Stimulated activated CD4-positive, alpha-beta T cell treated with anti-CD3 and anti-CD28 coated beads, Interleukin-12 subunit alpha, Interleukin-12 subunit beta, amount 100 ng/mL, for 48 hours (primary cell): ENCODE data around the gene VAT1L.
A peak's percentile ranks its signal among the peaks of the same experiment; 100 is the strongest.

ENCODE experiments used
- DNase-seq, 3 donors: peaks; one replicate each; pipeline ENCODE4 v3.0.0-alpha.2; 2020; ENCODE audit warnings: low read depth in 2 of 3, low spot score in 1 of 3

VAT1L gene

DNA sequence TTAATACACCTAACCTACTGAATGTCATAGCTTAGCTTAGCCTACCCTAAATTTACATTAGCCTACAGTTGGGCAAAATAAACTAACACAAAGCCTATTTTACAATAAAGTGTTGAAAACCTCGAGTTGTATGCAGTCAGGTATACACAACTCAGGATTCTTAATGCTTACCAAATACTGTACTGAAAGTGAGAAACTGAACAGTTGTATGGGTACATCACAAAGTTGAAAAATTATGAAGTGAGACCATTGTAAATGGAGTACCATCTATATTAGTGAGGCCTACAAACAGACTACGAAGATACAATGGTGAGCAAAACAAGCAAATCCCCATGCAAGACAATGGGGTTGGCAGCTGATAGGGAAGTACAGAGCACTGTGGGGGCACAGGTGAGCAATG is 79.7 kb downstream of the VAT1L start:
- no peak for DNase-seq

DNA sequence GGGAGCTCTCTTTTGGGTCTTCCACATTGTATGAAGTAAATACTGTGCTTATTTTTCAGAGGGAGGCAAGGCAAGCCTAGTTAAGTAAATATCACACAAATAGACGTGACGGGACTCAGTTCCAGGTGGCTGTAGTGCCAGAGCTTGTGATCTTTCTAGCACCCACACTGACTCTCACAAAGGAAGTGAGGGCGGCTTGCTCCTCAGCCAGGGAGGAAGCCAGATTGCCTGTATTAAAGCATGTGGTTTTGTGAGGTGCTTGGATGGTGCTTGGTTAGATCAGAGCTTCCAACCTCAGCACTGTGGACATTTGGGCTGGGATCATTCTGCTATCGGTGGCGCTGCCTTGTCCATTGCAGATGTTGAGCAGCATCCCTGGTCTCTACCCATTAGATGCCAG is 80.1 kb downstream of the VAT1L start:
- DNase-seq = peak in 2 of 3 donors; percentile 1 to 2

DNA sequence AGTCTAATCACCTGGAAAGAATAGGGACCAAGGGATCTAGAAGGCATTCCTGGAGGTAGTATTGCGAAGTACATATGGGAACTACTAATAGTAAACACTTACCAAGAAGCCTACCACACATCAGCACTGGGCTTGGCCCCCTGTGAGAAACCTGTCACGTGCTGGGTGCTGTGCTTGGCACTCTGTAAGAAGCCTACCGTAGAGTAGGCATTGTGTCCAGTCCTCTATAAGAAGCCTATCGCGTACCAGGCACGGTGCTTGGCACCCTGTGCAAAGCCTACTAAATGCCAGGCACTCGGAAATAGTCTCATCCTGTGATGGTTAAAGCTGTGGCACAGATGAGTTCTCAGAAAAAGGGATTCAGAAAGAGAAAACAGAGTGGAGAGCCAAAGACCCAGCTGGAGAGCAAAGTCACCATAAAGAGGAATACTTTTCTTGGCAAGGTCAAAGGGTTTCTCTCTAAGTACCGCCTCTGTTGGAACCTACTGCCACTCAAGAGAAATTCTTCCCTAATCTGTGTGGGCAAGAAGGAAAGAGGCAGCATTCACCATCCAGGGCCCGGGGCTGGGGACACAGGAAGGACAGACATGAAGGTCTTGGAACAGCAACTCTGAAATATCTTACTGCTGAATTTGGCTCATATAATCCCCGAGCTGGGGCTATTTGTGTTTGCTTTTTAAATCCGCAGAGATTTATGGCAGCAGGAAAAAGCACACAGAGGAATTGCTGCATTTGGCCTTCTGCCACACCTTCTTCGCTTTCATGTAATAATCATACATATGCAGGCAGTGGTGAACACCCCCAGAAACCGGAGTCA is 81.8 kb downstream of the VAT1L start:
- DNase-seq = no peak

DNA sequence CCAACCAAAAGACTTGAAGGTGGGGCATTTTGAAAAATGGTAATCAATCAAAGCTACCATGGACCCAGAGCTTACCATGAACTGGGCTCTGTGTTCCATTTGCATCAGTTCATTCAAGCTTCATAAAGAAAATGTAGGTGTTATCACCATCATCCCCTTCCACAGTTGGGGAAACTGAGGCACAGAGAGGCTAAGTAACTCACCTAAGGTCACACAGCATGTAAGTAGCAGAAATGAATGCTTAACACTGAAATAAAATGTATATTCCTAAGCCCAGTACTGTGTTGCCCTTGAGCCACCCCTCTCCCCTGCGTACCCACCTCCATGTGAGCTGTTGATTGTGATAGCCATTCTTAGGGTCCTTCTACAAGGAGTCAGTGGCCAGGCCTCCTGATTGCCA is 83.6 kb downstream of the VAT1L start:
- no peak for DNase-seq

DNA sequence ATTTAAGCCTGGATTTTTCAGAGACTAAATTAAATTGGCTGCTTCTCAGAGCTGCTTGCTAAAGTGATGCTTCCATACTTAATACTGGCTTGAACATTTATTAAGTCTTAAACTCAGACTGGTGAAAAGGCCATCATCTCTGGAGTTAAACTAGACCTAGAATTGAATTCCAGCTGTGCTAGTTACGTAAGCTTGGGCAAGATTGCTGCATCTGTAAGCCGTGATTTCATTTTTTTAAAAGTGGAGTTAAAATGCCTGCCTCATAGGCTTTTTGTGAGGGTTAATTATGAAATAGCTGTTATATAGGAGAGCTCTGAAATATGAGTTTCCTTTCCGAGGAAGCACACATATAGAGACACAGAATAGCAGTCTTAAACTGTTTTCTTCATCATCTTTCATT is 84.7 kb downstream of the VAT1L start:
- no peak for DNase-seq

DNA sequence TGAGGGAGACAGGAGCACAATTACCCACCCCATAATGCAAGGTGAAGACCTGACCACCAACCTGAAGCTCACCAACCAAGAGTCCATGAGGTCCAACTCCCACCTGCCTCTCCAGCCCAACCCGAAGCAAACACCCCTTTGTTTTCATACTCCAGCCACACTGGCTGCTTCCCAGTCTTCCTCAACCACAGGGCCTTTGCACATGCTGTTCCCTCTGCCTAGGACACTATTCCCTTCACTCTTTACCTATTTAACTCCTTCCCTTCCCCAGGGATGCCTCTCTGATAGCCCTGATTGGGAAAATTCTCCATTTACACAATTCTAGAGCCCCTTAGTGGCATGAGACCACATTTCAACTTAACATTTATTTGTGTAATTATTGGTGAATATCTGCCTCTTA is 86.0 kb downstream of the VAT1L start:
- no peak for DNase-seq

DNA sequence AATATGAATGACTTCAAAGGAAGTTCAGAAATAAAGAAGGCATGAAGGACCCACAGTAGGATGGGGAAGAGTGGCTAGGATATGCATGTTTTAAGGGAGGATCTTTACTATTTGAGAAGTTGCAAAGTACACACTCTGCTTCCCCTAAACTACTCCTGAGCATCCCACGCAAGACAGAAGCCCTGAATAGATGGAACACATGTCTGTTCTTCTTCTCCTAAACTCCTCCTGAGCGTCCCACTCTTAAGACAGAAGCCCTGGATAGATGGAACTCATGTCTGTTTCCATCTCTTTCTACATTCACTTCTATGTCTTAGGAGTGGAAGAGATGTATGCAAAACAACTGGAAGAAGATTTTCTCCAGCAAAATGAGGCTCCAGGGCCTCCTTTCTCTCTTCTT is 88.4 kb downstream of the VAT1L start:
- no peak for DNase-seq

DNA sequence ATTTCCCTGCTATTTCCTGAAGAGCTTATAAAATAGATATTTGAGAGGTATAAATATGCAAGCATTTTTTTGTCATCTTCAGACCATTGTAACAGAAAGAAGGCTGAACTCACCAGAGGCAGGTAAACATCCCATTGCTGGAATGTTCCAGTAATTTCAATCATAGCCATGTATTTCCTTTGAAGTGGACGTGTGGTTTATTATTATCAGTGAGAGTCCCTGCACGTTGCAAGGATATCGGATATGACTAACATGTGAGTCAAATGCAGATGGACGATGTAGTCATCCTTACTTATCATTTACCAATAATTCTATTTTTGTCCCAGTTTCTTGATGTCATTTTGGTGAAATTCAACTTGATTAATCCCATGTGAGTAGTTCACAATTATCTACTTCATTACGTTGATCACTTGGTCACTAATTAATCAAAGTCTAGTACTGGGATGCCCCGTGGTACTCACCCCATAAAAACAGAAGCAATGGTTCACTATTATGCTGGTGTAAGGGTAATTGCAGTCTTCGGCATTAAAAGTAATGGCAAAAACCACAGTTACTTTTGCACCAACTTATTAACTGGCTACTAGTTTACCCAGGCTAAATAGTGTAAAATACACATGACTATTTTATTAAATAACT is 89.5 kb downstream of the VAT1L start:
- no peak for DNase-seq

DNA sequence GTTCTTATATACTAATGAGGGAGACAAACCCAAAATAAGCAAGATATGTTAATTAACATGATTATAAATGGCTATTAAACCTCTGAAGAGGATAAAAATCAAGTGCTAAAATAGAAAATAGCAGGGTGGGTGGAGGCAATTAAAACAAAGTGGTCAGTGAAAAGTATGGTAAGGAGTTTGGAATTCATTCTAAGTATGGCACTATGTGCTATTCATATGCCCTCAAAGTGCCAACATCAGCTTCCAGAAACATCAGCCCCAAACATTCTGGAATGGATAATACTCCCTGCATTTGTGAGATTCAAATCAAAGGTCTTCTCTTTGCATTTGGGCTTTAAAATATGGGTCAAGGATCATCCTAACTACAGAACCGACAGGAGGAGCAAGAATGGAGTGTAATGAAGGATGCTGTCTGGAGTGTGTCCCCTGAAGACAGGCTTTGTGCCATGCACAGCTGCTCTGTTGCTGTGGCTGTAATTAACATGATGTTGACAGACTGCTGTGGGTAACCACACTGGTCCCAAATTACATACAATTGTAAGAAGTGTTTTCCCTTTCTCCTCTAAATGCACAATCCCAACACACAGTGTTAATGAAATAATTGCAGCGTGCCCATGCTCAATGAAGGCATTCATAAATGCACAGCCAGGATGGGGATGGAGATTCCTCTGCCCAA is 93.1 kb downstream of the VAT1L start:
- no peak for DNase-seq

DNA sequence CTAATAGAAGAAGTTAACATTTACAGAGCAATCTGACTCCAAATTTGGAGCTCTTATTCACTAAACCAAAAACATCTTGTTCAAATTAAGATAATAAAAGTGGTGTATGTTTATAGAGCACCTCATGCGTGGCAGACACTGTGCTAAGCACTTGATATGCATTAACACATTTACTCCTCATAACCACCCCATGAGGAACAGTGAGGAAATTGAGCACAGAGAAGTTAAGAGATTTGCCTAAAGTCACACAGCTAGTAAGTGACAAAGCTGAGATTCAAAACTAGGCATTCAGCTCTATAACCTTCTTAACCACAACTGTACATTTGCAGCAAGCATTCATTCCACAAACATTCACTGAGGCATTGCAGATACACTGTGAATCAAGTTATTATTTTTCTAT is 94.0 kb downstream of the VAT1L start:
- no peak for DNase-seq

DNA sequence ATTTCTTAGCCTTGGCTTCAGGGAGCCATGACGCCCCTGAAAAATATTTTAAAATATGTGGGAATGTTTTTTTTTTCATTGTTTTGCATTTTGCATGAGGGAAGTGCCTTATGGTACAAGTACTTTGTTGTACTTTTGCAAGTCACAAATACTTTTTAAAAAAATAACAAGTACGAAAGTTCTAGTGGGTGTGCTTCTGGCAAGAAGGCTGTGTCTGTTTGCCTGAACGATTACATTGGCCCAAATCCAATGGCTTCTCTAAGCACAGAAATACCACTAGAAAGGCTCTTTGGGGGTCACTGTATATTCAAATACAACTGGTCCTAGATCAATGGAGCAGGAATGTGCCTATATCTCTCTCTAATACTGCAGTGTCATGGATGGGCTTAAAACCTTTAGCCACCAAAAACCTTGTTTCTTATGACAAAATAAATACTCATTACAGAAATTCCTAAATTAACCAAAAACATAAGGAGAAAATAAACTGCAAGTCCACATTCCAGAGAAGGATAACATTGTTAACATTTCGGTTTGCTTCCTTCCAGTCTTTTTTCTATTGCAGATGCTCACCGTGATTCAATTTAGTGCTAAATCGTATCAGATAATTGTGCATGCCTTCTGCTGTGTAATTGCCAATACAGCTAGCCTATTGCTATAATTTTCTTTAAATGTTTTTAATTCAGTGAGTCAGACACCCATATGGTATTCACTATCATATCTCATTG is 97.4 kb downstream of the VAT1L start:
- DNase-seq = no peak

DNA sequence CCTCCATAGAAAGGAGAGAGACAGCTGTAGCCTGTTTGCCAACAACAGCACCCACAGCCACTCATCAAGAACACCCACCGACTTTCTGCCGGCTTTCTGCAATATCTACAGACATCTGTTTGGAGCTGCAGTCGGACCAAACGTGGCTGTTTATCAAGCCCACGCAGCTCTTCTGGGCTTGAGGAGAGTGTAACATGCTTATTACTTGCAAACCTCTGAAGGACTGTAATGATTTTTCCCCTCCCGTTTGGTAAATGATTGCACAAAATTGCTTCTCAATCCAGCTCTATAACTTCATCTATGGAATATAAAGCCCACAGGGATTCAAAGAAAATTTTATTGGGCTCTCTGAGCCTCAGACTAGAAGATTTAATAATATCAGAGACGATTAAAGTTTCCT is 100.5 kb downstream of the VAT1L start:
- no peak for DNase-seq

DNA sequence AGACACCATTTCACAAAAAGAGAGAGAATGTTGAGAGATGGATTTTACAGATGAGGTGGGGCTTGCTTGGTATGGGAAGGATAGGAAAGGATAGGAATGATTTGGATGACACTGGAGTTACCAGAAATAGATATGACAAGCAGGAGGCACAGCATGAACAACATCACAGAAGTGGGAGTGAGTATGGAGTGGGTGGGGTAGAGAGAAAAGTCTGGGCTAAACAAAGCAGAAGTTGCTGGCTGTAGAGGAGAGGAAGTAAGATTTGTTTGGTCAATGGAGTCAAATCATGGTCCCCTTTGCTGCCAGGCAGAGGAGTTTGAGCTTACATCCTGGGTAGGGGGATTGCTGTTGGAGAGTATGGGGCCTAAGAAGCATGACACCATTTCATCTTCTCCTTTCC is 101.7 kb downstream of the VAT1L start:
- no peak for DNase-seq

DNA sequence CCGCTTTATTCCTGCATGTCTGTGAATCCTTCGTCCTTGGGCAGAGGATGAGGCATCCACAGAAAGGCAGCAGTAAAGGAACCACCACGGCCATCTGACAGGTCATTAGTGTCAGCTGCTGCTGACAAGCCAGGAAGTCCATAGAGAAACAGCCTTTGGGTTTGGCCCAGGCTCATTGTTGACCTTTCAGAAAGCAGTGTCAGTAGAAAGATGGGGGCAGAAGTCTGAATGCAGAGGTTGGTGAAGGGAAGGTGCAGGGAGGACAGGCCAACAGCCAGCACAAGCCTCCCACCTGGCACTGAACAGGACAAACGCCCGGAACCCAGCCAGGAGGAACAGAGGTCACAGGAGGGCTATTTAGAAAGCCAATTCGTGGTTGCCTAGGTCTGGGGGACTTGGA is 105.8 kb downstream of the VAT1L start:
- no peak for DNase-seq

DNA sequence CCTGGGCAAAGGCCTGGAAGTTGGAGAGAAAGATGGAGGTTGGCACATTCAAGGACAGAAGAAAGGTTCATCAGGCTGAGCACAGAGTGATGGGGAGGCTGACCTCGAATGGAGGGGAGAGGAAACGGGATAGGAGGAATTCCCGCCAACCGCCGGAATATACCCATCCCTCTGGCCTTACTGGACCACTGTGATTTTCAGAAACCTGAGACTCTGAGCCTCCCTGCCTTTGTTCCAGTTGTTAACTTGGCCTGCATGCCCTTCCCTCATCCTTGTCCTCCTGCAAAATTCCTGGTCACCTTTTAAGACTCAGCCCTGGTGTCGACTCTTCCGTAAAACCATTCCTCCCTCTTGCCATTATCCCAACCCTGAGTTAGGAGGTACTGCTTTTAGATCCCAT is 107.6 kb downstream of the VAT1L start:
- DNase-seq = no peak

DNA sequence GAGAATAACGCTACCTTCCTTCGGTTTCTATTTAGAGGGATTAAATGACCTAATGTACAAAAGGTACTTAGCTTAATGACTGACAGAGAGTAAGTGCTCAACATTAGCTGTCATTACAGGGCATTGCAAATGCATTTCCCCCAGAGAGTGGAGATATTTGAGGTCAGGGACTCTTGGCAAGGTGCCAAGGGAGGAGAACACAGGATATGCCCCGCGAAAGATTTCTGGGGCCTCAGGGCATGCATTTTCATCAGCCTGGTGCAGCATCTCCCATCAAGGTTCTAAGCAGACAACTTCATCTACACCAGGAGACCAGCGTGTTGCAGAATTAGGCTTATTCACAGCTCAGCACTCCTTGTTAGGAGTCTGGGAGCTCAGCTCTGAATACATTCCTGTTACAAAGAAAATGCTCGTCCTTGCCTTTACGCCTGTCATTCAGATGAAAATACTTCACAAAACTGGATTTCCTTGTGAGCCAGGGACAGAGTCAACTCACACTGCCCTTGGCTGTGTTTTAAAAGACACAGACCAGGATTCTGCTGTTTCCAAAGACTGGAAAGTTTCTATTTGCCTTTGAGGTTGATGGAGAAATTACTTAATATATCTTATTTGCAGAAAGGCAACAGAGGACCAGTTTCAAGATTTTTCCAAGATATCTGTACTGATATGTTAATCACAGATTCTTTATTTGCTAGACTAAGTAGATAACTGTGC is 108.2 kb downstream of the VAT1L start:
- no peak for DNase-seq

DNA sequence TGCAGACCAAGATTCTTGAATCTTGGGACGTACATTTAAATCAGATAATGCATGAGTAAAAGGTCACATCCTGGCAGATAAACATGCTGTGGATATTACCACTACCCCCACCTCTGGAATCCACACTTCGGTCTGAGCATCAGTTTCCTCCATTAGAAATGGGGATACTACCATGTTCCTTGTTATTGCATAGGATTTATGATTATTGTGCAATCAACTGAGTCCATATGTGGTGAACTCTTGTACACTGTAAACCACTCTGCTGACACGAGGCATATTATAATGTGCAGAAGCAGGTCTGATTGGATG is 108.7 kb downstream of the VAT1L start:
- no peak for DNase-seq

DNA sequence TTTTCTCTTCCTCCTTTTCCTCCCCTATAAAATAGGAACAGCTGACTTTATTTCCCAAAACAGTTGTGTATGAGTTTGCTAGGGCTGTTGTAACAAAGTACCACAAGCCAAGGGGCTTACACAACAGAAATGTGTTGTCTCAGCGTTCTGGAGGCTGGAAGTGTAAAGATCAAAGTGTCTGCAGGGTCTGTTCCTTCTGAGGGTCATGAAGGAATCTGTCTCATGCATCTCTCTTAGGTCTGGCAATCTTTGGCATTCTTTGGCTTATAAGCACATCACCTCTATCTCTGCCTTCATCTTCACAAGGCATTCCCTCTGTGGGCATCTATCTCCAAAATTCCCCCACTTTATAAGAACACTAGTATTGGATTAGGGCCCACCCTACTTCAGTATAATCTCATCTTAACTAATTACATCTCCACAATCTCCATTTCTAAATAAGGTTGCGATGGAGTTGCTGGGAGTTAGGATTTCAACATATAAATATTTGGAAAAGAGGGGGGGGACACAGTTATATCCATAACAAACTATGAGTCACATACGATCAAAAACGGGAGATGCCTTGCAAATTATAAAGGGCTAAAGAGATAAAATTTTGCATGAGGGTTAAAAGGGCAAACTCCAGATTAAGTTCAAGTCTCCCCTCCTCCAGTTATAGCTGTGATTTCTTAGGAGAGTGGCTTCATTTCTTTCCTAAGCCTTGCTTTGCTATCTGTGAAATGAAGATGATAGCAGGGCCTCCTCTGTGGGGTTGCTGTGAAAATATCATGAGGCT is 109.7 kb downstream of the VAT1L start:
- no peak for DNase-seq

DNA sequence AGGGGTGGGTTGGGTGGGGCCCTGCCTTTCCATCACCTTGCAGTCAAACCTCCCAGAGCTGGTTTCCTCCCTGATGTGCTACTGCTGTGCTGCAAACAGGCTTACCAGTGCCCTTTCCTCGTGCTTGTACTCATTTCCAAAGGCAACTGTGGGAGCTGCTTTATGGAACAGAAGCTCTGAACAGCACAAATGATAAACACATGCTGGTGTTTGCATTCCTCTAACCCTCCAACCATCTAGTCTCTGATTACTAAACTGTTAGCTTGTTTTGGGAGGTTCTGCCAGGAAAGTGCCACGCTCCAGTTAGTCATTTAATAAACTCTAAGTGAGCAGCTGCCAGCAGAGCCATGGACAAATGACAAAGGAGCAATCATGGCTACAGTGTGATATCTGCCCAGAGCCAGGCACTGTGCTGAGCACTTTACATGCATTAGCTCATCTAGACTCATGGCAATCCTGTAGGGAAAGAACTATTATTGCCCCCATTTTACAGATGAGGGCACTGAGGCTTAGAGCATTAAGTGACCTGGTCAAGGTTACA is 110.4 kb downstream of the VAT1L start:
- DNase-seq = no peak

DNA sequence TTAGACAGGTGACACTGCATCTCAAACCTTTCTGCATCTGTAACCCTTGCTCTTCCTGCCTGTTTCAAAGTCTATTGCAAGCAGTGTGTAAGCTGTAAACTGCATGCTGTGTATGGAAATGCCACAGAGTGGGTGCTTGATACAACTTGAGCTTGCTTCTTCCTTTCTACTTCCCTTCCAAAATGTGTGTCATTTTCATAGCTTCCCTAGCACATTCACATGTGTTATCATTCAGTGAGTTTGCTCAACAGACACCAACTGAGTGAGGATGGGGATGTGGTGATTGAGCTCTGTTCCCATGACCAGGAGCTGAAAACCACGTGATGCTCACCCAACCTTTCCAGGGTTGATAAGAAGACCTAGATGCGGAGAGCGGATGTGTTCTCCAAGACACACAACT is 111.1 kb downstream of the VAT1L start:
- no peak for DNase-seq
